Heart right ventricle (tissue), 16 donors: ENCODE results near the gene ZNHIT6. TPM values are rescaled to one million over a fixed set of nuclear protein-coding genes. Genes with fewer than 3 reads are reported as not detected.

Source experiments
- ATAC-seq, 8 donors: fragments of 200-7000 bp; cut with Tn5 transposase; one replicate each; pipeline ENCODE4 v1.9.1; 2020; ENCODE audit warnings: mild to moderate bottlenecking in 8 of 8, moderate library complexity in 8 of 8, moderate number of reproducible peaks in 1 of 8
- DNase-seq, 2 donors: peaks; one replicate each; pipeline ENCODE4 v3.0.0-alpha.2; 2020
- H3K27ac ChIP-seq, 10 donors: fragments of 200-600 bp; sonication (generic) in 2 of 10; one replicate each; pipeline versions ENCODE4 v1.5.0 to v1.8.0; 2020 to 2022; ENCODE audit warnings: mild to moderate bottlenecking in 3 of 10
- H3K27me3 ChIP-seq, 7 donors: fragments of 200-600 bp; one replicate each; pipeline ENCODE4 v1.8.0; 2021 to 2022; ENCODE audit warnings: mild to moderate bottlenecking in 2 of 7
- H3K36me3 ChIP-seq, 9 donors: fragments of 200-600 bp; sonication (generic) in 1 of 9; one replicate each; pipeline versions ENCODE4 v1.5.0 to v1.8.0; 2020 to 2022; ENCODE audit warnings: mild to moderate bottlenecking in 2 of 9
- H3K4me1 ChIP-seq, 9 donors: fragments of 200-600 bp; sonication (generic) in 1 of 9; one replicate each; pipeline versions ENCODE4 v1.5.0 to v1.8.0; 2020 to 2022; ENCODE audit warnings: mild to moderate bottlenecking in 4 of 9
- H3K4me3 ChIP-seq, 10 donors: fragments of 200-600 bp; sonication (generic) in 2 of 10; one replicate each; pipeline versions ENCODE4 v1.5.0 to v1.8.0; 2020 to 2022; ENCODE audit warnings: mild to moderate bottlenecking in 7 of 10, moderate library complexity in 2 of 10
- H3K9me3 ChIP-seq, 11 donors: fragments of 200-600 bp in 10 of 11; sonication (generic) in 2 of 11; one replicate each; pipeline versions ENCODE4 v1.5.0 to v1.8.0; 2013 to 2022; ENCODE audit warnings: mild to moderate bottlenecking in 2 of 11, control low read depth in 1 of 11, moderate library complexity in 1 of 11
- WGBS, 2 donors: extraction: QIAGEN DNeasy Blood & Tissue Kit; methylation state at CpG; one replicate each; pipeline ENCODE4 v1.1.7; 2013; ENCODE audit warnings: inconsistent platforms in 1 of 2; 5-methylcytosine and 5-hydroxymethylcytosine counted together
- intact Hi-C, 10 donors: fragments of 100-400 bp; cut with DNase I; formaldehyde crosslinking; loops; one replicate each; pipeline versions ENCODE4 v1.11.1 to v1.14.2; 2022
- polyA plus RNA-seq, 2 donors: library from polyadenylated mRNA; stranded (reverse); fragments of 200-250 nt; gene quantifications; one replicate each; pipeline ENCODE4 v1.2.3, GENCODE V29; 2013
- total RNA-seq, 10 donors: library from RNA; stranded (reverse); fragmentation: NEBNext Ultra II Directional in 3 of 10; extraction: Animal tissue kit (Norgen Biotek cat#: 25700) in 3 of 10; gene quantifications; one replicate each; pipeline versions ENCODE4 v1.2.1 to v1.2.4, GENCODE V29; 2021 to 2023
- TF ChIP-seq, protein P1 (sequence below), 9 donors: fragments of 200-600 bp; sonication (generic) in 2 of 9; IDR thresholded peaks; one replicate each; pipeline versions ENCODE4 v1.5.0 to v1.8.0; 2021 to 2022; ENCODE audit warnings: antibody characterized with exemption in 9 of 9, mild to moderate bottlenecking in 5 of 9, moderate library complexity in 1 of 9
- donor health status: Arrhythmogenic right ventricular cardiomyopathy.
- donor health status: ischemic (EF 13 %, LVEDD 7.1; RV severe dilation, severe dysfunction).
- donor health status: healthy with polysubstance abuse.
- donor health status: DM: no; HTN: yes; CAD: no.
- donor health status: DM: no; HTN: no; CAD: no.
- donor health status: ischemic (EF 25% LVEDD 6.9; RV normal size, moderate dysfunction).
- donor health status: ischemic (EF 25% LVEDD 5.7; RV mildly dilated, moderate dysfunction).
- donor health status: healthy.
- donor health status: DM: yes; HTN: yes; CAD: no.
- donor health status: Ischemic cardiomyopathy.
- donor health status: ischemic (EF 35%, LVEDD 5.7; RV mildly dilated, moderate dysfunction).
- donor health status: nonischemic (EF 11% LVEDD 7.7; RV severe dilation, severe dysfunction).
- donor health status: DM: yes; HTN: yes; CAD: no.
- donor health status: PGD.
- donor health status: ischemic (EF 29% LVEDD 5.4; RV normal size, mild dysfunction).
- donor health status: nonischemic (EF 23%, LVEDD 6.1; RV moderate dilation, normal function).

The ZNHIT6 gene
- total and polyA plus RNA-seq, 12 donors = 6.0 to 12.8 (median 10.5) TPM

GRCh38 chr1:85626818-85627217 lies 81.4 kb downstream of the ZNHIT6 start:
- intact Hi-C loops = no loop called here
- peaks cover 2 to 17% (median 9%) of the 10 kb centered on the region in 9 donors for H3K4me1 ChIP-seq
- H3K4me3 ChIP-seq = no peak overlapping the region
- H3K9me3 ChIP-seq = peaks cover 0 to 12% (median 7%) of the 10 kb centered on the region in 11 donors
- DNase-seq (no peak), ATAC-seq (no peak)
- H3K27me3 ChIP-seq = no peaks in the 10 kb centered on the region
- TF ChIP-seq, protein P1, sequence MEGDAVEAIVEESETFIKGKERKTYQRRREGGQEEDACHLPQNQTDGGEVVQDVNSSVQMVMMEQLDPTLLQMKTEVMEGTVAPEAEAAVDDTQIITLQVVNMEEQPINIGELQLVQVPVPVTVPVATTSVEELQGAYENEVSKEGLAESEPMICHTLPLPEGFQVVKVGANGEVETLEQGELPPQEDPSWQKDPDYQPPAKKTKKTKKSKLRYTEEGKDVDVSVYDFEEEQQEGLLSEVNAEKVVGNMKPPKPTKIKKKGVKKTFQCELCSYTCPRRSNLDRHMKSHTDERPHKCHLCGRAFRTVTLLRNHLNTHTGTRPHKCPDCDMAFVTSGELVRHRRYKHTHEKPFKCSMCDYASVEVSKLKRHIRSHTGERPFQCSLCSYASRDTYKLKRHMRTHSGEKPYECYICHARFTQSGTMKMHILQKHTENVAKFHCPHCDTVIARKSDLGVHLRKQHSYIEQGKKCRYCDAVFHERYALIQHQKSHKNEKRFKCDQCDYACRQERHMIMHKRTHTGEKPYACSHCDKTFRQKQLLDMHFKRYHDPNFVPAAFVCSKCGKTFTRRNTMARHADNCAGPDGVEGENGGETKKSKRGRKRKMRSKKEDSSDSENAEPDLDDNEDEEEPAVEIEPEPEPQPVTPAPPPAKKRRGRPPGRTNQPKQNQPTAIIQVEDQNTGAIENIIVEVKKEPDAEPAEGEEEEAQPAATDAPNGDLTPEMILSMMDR (IDR thresholded peaks at IDR 0.05) = no peak
- peaks cover 0 to 19% (median 0%) of the 10 kb centered on the region in 9 donors for H3K36me3 ChIP-seq
- H3K27ac ChIP-seq = no peak overlapping the region

DNA sequence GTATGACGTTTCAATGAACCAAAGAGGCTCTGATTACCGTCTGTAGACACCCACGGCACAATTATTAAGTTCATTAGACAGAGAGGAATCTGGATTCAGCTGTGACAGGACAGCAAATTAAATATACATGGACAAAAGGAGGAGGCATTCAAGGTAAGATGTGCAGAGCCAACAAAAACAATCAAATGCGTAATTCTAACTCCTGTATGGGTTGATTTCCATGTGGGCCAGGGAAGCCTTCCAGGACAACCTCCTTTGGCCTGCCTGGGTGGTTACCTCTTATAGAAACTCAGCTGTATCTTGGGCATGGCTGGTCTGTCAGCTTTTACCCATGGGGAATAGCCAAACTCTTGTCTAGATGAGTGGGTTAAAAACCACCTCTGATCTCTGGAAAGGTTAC lies 83.9 kb downstream of the ZNHIT6 start:
- H3K27me3 ChIP-seq = no peaks in the 10 kb centered on the region
- WGBS, 2 donors = 90 to 95% methylated on average over 4 of the region's 4 CpGs
- H3K27ac ChIP-seq = no peak overlapping the region
- TF ChIP-seq, protein P1 (IDR thresholded peaks at IDR 0.05) = no peak
- DNase-seq (no peak), ATAC-seq (no peak)
- intact Hi-C loops = no loop called here
- H3K4me1 ChIP-seq = peaks cover 0 to 13% (median 9%) of the 10 kb centered on the region in 9 donors
- no peak overlapping the region for H3K4me3 ChIP-seq
- peaks cover 0 to 19% (median 0%) of the 10 kb centered on the region in 9 donors for H3K36me3 ChIP-seq
- H3K9me3 ChIP-seq = peaks cover 0 to 32% (median 18%) of the 10 kb centered on the region in 11 donors

- DNase-seq (no peak), ATAC-seq (no peak)
- peaks cover 0 to 19% (median 0%) of the 10 kb centered on the region in 9 donors for H3K36me3 ChIP-seq
- 86% methylated on average over 1 of the region's 1 CpG for WGBS, 2 donors
- H3K27me3 ChIP-seq = no peaks in the 10 kb centered on the region
- H3K27ac ChIP-seq = no peak overlapping the region
- no peak overlapping the region for H3K4me3 ChIP-seq
- peaks cover 0 to under 1% (median 0%) of the 10 kb centered on the region in 9 donors for H3K4me1 ChIP-seq
- TF ChIP-seq, protein P1 (IDR thresholded peaks at IDR 0.05) = no peak
- H3K9me3 ChIP-seq = peaks cover 0 to 32% (median 18%) of the 10 kb centered on the region in 11 donors
- intact Hi-C loops = no loop called here
Observed at GRCh38 chr1:85623061-85623471, 85.2 kb downstream of the ZNHIT6 start.

- H3K9me3 ChIP-seq = peaks cover 0 to 32% (median 18%) of the 10 kb centered on the region in 11 donors
- DNase-seq (no peak), ATAC-seq (no peak)
- H3K4me1 ChIP-seq = no peaks in the 10 kb centered on the region
- intact Hi-C loops = no loop called here
- TF ChIP-seq, protein P1 (IDR thresholded peaks at IDR 0.05) = no peak
- no peaks in the 10 kb centered on the region for H3K27me3 ChIP-seq
- H3K27ac ChIP-seq = no peak overlapping the region
- peaks cover 0 to 19% (median 0%) of the 10 kb centered on the region in 9 donors for H3K36me3 ChIP-seq
- 92 to 95% methylated on average over 1 of the region's 1 CpG for WGBS, 2 donors
- no peak overlapping the region for H3K4me3 ChIP-seq
Observed at GRCh38 chr1:85621430-85621829, 86.8 kb downstream of the ZNHIT6 start.
